ENCODE data around the gene AGBL1.

Gene AGBL1

GRCh38 chr15:86756688-86757087 is 677.0 kb downstream of the AGBL1 start:
- DNase-seq, result no peak

DNA sequence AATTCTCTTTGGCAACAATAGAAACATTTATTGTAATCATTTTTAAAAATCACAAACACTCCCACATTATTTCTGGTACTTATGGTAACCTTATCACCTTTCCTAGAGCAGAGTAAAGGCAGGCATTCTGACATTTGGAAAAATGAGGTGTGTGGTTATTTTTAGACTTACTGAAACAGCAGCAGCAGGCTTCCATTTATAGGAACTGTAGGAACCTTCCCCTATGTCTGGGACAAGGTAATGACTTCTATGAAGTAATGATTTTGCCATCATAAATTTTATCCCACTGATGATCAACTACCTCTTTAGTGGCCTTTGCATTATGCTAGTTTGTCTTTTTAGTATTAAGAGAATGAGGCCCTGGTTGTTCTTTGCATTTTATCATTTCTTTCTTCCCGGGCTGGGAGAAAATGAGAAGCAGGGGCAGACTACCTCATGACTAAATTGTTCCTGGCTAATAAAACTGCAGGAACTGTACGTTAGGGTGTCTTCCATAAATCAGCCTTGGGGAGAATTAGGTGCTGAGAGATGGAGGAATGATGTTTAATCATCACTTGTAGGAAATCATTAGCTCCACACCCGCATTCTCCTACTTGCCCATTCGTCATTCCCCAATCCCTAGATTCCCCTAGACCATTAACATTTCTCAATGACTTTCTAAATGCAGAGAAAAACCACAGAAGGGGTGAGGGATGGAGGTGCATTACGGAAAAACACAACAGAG is 680.3 kb downstream of the AGBL1 start:
- DNase-seq, result no peak

DNA sequence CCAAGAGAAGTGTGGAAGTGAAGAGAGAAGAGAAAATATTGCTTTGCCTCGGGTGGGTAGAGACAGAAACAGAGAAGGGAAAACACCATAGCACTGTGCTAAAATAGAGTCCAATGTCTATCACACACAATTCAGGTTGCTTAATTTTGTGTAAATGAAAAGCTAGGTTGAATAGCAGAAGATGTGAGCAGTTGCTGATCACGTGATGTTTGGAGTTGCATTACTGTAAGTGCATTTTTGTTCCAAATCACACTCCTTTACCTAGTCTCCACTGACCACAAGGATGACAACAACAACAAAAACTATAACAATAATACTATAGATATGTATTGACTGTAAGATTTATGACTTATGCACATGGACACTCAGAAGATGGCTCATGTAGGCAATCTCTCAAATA is 683.2 kb downstream of the AGBL1 start:
- no peak for DNase-seq

DNA sequence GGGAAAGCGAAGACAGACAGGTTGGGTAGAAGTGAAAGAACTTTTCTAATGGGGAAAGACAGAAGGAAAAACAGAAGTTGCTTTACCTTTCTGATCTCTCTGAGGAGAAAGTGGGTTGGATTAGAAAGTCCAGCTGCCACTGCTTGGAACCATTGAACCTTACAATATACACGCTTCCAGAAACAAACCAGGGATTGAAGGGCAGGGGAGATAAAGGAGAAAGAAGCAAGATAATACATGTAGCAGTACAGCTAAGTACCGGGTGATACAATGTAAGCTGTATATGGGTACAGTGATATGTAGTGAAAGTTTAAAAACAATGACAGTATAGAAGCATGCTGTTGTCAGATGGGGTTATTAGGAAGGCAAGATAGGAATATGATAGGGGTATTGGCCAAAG is 684.4 kb downstream of the AGBL1 start:
- no peak for DNase-seq

- no peak for DNase-seq
Observed at GRCh38 chr15:86765281-86765680, 685.6 kb downstream of the AGBL1 start.

- DNase-seq, result no peak
Observed at GRCh38 chr15:86772369-86773059, 692.8 kb downstream of the AGBL1 start.

GRCh38 chr15:86773736-86774135 is 694.1 kb downstream of the AGBL1 start:
- DNase-seq, result no peak

DNA sequence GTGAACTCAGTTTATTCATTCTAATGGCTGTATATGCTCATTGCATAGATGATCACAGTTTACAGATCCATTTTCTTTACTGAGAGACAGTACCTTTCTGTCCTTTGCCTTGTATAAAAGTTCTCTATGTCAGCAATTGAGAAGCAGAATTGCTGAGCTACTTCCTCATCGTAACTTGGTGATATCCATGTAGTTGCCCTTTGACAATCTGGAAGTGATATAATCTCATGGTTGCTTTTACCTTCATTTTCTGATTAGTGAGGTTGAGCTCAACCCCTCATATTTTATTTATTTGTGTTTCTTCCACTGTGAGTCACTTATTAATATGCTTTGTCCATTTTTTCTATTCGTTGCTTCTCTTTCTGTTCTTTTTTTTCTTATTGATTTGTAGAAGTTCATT is 696.5 kb downstream of the AGBL1 start:
- no peak for DNase-seq

DNA sequence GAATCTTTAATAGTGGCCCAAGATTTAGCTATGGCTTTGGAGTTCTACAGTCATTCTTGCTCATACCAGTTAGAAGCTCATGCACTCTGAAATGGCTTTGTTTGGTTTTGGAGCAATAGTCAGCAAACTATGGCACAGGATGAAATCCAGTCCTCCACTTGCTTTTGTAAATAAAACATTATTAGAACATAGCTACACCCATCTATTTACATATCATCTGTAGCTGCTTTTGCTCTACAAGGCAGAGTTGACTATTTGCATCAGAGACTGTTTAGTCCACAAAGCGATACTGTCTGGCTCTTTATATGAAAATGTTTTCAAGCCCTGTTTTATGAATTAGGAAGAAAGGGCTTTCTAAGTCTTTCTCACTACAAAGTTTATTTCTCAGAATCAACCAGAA is 716.9 kb downstream of the AGBL1 start:
- no peak for DNase-seq

DNA sequence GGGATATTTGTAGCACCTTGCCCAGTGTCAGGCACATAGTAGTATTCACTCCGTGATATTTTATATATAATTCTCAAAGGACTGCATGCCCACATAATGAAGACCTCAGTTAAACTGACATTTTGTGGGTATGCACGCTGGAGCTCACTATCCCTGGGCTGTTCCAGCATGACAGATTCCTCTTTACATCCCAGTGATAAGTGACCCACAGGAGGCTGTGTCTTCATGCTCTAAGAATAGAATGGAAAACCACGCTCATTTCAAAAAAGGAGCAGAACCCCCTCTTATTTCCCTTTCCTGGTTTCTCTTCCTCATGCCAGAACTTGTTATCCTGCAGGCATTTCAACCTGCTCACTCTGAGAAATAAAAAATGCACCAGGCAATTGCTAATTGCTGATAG is 717.5 kb downstream of the AGBL1 start:
- DNase-seq, result no peak

DNA sequence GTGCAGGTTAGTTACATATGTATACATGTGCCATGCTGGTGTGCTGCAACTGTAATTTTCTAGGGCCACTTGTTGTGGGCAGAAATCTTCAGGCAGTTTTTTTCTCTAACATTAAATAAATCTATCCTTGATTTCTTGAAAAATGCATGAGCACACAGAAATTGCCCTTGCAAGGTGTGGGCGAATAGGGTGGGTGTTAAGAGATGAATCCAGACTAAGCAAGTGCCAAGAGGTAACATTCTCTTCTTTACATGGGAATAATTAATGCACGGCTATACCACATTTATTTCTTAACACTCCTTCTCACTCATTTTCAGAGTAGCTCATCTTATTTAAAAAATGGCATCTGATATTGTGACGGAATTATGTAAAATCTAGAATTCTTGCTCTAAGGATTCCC is 719.6 kb downstream of the AGBL1 start:
- DNase-seq, result no peak

- no peak for DNase-seq
Observed at GRCh38 chr15:86802244-86802643, 722.6 kb downstream of the AGBL1 start.

GRCh38 chr15:86804406-86804805 is 724.7 kb downstream of the AGBL1 start:
- no peak for DNase-seq

- no peak for DNase-seq
Observed at GRCh38 chr15:86810329-86810728, 730.7 kb downstream of the AGBL1 start.

GRCh38 chr15:86813892-86814291 is 734.2 kb downstream of the AGBL1 start:
- no peak for DNase-seq

GRCh38 chr15:86829245-86829644 is 749.6 kb downstream of the AGBL1 start:
- DNase-seq, result no peak

- DNase-seq, result no peak
Observed at GRCh38 chr15:86830304-86830703, 750.6 kb downstream of the AGBL1 start.

DNA sequence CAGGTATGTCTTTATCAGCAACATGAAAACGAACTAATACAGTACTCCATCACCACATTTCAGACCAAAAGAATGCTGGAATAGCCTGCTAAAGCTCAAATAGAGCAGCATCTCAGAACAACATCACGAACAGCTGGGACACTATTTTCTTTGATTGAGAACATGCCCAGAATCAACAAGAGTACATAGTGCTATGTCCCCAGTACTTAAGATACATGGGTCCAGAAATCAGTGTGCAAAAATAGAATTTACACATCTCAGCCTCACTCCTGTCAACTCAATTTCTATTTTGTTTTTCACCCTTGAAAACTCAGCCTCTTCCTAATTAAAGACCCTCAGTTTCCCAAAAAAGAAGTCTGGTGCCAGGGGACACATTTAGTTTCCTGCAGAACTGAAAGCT is 753.9 kb downstream of the AGBL1 start:
- no peak for DNase-seq

DNA sequence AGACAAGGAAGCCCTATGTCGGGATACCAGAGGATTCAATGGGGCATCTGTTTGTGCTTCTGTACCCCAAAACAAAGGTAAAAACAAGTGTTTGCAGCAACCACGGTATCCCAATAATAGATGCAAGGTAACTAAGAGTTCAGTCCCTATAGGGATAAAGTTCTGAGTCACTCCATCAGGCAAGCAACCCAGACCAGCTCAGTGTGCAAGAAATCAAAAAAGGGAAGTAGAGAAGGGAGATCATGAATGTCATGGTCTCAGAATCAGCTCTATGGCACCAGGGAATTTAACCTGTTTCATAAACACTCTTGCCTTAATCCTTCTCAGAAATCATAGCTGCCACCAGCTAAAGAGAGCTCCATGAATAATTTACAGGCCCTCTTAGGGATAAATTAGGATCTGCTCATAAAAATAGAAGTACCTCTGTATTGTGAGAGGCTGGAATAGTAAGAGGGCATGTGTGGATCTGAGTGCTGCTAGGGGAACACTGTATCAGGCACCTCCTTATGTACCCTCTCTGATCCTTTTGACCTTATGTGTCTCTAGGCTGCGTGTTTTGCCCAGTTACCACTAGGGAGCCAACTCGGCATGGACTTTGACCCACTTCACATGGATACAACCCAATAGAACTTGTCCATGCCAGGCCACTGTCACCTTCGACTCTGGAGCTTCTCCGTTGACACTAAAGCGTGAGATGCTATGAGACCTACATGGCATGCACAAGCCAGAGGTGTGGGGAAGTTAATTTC is 754.6 kb downstream of the AGBL1 start:
- no peak for DNase-seq

GRCh38 chr15:86837294-86838061 is 757.8 kb downstream of the AGBL1 start:
- DNase-seq, result no peak

DNA sequence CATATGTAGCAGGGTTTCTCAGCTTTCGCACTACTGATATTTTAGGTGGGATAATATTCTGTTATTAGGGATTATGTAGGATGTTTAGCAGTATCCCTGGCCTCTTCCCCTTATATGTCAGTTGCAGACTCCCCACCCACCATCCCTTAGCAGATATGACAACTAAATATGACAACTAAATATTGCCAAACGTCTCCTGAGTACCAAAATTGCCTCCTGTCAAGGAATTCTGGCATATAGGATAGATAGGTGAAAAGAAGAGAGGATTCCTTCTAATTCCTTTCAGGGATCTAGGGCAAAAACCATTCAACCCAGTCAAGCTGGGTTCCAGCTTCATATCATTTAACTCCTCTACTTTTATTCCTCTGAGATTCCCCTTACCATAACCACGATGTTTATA is 759.8 kb downstream of the AGBL1 start:
- no peak for DNase-seq

GRCh38 chr15:86840996-86841395 is 761.3 kb downstream of the AGBL1 start:
- DNase-seq, result no peak

DNA sequence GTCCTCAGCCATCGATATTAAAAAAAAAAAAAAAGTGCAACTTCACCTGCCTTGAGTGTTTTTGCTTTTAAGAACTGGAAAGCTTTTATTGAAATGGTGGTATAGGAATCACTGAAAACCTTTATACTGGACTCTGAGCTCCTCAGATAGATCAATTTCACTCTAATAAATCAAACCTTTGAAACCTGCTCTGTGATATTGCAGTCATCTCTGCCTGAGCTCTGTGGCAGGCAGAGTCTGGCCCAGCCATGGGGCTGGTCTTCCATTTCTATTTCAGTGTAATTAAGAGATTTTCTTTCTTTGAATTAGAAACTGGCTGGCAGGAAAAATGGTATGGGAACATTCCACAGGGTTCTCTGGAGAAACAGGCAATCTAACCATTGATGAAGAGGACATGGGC is 762.5 kb downstream of the AGBL1 start:
- no peak for DNase-seq

Measured in islet precursor cell (in vitro differentiated cells).